GM12891 (cell line): Measurements from ENCODE around the gene TRIM7.

ENCODE experiments used
- PAX5 ChIP-seq: IDR thresholded peaks from 2 replicates; pipeline ENCODE4 v1.6.1; 2011; ENCODE audit warnings: low read length, moderate library complexity, mild to moderate bottlenecking; ENCODE audit not compliant: insufficient read depth, severe bottlenecking
- POLR2A ChIP-seq: IDR thresholded peaks from 2 replicates; pipeline ENCODE4 v1.6.1; 2011; ENCODE audit warnings: low read depth, low read length, control low read depth
- POLR2AphosphoS5 ChIP-seq: IDR thresholded peaks from 2 replicates; pipeline ENCODE4 v1.6.1; 2011; ENCODE audit warnings: low read depth, low read length, control low read depth
- POU2F2 ChIP-seq: IDR thresholded peaks from 2 replicates; pipeline ENCODE4 v1.6.1; 2011; ENCODE audit warnings: low read depth, mild to moderate bottlenecking, control low read depth, low read length, moderate library complexity
- SPI1 ChIP-seq: IDR thresholded peaks from 2 replicates; pipeline ENCODE4 v1.6.1; 2011; ENCODE audit warnings: low read depth, low read length, control low read depth
- TAF1 ChIP-seq: IDR thresholded peaks from 2 replicates; pipeline ENCODE4 v1.6.1; 2011; ENCODE audit warnings: low read depth, low read length, control low read depth

DNA sequence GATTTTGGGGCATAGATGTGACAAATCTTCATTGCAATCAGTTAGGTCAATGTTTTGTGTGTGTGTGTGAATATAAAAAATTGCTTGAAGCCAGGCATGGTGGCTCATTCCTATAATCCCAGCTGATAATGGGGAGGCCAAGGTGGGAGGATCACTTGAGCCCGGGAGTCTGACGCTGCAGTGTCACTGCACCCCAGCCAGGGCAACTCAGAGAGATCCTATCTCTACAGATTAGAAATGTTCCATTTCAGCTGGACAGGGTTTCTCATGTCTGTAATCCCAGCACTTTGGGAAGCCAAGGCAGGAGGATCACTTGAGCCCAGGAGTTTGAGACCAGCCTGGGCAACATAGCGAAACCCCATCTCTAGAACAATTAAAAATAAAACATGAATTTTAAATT is 46.1 kb downstream of the TRIM7 start:
- TF ChIP-seq POLR2A (no peak), TAF1 (no peak), POLR2AphosphoS5 (no peak), PAX5 (no peak), POU2F2 (no peak), SPI1 (no peak)
